ENCODE measurements around the gene TUBB4B. TPM values are rescaled to one million over a fixed set of nuclear protein-coding genes. Genes with fewer than 3 reads are reported as not detected.

The TUBB4B gene
- total and polyA plus RNA-seq, 2 experiments from 2014 or later = 159 to 373 TPM

DNA sequence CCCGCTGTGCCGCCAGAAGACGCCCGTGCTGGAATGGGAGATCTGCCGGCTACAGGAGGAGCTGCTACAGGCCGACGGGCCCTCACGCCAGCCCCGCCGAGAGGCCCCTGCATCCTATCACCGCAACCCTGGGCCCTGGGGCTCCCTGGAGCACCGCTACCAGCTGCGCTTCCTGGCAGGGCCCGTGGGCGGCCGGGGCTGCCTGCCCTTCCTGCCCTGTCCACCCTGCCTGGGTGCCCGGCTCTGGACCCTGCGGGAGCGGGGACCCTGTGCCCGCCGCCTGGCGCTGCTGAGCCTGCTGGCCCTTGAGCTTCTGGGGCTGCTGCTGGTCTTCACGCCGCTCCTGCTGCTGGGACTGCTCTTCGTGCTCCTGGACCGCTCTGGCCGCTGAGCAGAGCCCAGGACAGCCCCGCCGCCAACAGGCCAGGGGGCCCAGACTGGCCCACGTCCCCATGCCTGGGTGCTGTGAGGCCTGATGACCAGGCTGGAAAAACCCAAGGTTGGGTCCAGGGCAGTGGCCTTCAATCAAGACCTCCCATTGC is 22.8 kb upstream of the TUBB4B start:
- Histone ChIP-seq H3K79me2 (ENCODE audit: insufficient read depth) (no peaks in the 10 kb centered on the region), H3K4me3 (no peak overlapping the region), H2AFZ (no peak overlapping the region), H3K36me3 (ENCODE audit: low read depth) (no peaks in the 10 kb centered on the region), H3K27ac (no peak overlapping the region), H3K9me3 (ENCODE audit: low read depth) (no peaks in the 10 kb centered on the region), H3K4me1 (ENCODE audit: insufficient read depth) (peaks cover 13% of the 10 kb centered on the region), H3F3A (ENCODE audit: insufficient read depth) (no peaks in the 10 kb centered on the region), H3K4me2 (ENCODE audit: unreplicated experiment) (no peak overlapping the region), H3K27me3 (replicated peaks; ENCODE audit: insufficient read depth) (no peaks in the 10 kb centered on the region), H4K20me1 (ENCODE audit: insufficient read depth) (no peaks in the 10 kb centered on the region), H3K9ac (no peak overlapping the region), H3K9me2 (ENCODE audit: insufficient read depth) (no peaks in the 10 kb centered on the region)
- DNase-seq = no peak
- in situ Hi-C loops (cut with MboI) = loop anchor here (10.0 kb wide), 1 partner anchor 93 kb away; no protein-coding TSS in a partner anchor
- TF ChIP-seq EZH2 (IDR thresholded peaks at IDR 0.05; ENCODE audit: insufficient read depth, poor library complexity, severe bottlenecking) (no peak), EZH2phosphoT487 (IDR thresholded peaks at IDR 0.05; ENCODE audit: insufficient read depth, low read depth) (no peak)
- 85 to 89% methylated on average over 23 to 28 of the region's 30 CpGs for WGBS, 2 experiments (ENCODE audit: low coverage in 1 of 2, low lambda C conversion rate in 2 of 2, missing lambda C conversion rate in 2 of 2)

DNA sequence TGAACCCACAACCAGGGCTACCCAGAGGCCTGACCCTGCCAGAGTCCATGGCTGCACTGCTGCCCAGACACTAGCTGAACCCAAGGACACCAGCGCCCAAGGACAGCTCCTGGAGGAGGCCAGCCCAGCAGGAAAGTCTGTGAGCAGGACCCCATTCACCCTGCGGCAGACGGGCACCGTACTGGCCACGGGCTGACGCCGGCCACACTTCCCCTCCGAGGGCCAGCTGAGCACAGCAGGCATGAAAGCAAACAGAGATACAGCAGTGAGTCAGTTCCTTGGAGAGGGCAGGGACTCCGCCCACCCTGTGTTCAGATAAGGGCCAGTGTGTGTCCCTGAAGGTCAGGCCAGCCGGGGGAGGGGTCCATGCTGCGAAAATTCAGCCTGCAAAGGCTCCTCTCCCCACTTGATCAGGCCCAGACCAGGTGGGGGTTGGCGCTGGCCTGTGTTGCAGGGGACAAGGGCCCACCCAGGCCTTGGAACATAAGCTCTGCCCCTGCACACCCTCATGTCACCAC is 22.3 kb upstream of the TUBB4B start:
- no peaks in the 10 kb centered on the region for H3K27me3 ChIP-seq (replicated peaks; ENCODE audit: insufficient read depth)
- no peaks in the 10 kb centered on the region for H3K36me3 ChIP-seq (ENCODE audit: low read depth)
- H3K9me2 ChIP-seq (ENCODE audit: insufficient read depth) = no peaks in the 10 kb centered on the region
- H3K9ac ChIP-seq = no peak overlapping the region
- in situ Hi-C loops (cut with MboI) = loop anchor here (10.0 kb wide), 1 partner anchor 94 kb away; no protein-coding TSS in a partner anchor
- no peaks in the 10 kb centered on the region for H3K9me3 ChIP-seq (ENCODE audit: low read depth)
- no peaks in the 10 kb centered on the region for H3K79me2 ChIP-seq (ENCODE audit: insufficient read depth)
- 75 to 85% methylated on average over 12 of the region's 12 CpGs for WGBS, 2 experiments (ENCODE audit: low coverage in 1 of 2, low lambda C conversion rate in 2 of 2, missing lambda C conversion rate in 2 of 2)
- no peak overlapping the region for H3K4me2 ChIP-seq (ENCODE audit: unreplicated experiment)
- H2AFZ ChIP-seq = no peak overlapping the region
- no peak overlapping the region for H3K4me3 ChIP-seq
- no peak for TF ChIP-seq EZH2 (IDR thresholded peaks at IDR 0.05; ENCODE audit: insufficient read depth, poor library complexity, severe bottlenecking)
- TF ChIP-seq EZH2phosphoT487 (IDR thresholded peaks at IDR 0.05; ENCODE audit: insufficient read depth, low read depth) = no peak
- no peaks in the 10 kb centered on the region for H4K20me1 ChIP-seq (ENCODE audit: insufficient read depth)
- no peak overlapping the region for H3K27ac ChIP-seq
- peaks cover 13% of the 10 kb centered on the region for H3K4me1 ChIP-seq (ENCODE audit: insufficient read depth)
- peak; percentile 53 for DNase-seq
- H3F3A ChIP-seq (ENCODE audit: insufficient read depth) = no peaks in the 10 kb centered on the region

DNA sequence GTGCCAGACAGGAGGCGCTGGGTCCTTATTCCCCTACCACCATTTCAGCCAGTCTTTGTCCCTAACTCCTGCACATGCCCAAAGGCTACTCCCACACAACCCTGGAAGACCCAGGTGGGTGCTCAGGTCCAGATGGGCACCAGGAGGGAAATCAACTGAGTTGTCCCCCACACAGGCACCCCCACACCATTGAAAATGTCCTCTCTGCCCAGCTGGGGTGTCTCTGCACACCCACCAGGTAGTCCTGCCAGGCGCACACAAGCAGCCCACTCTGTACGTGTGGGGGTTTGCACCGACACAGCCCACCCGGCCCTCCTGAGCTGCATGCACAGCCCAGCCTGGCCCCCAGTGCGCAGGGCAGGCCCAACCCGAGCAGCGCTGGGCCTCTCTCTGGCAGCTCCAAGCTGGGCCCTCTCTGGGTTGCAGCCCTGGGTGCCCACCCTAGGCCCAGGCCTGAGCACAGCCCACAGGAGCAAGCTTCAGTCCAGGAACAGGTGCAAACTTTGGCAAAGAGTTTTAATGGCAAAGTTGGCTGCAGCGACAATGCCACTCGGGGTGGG is 21.2 kb upstream of the TUBB4B start:
- in situ Hi-C loops (cut with MboI) = loop anchor here (10.0 kb wide), 1 partner anchor 95 kb away; no protein-coding TSS in a partner anchor
- Histone ChIP-seq H3F3A (ENCODE audit: insufficient read depth) (no peaks in the 10 kb centered on the region), H3K27me3 (replicated peaks; ENCODE audit: insufficient read depth) (no peaks in the 10 kb centered on the region), H3K9me3 (ENCODE audit: low read depth) (no peaks in the 10 kb centered on the region), H3K79me2 (ENCODE audit: insufficient read depth) (no peaks in the 10 kb centered on the region), H3K9me2 (ENCODE audit: insufficient read depth) (no peaks in the 10 kb centered on the region), H3K27ac (no peak overlapping the region), H3K9ac (no peak overlapping the region), H3K36me3 (ENCODE audit: low read depth) (no peaks in the 10 kb centered on the region), H3K4me2 (ENCODE audit: unreplicated experiment) (no peak overlapping the region), H4K20me1 (ENCODE audit: insufficient read depth) (no peaks in the 10 kb centered on the region), H3K4me1 (ENCODE audit: insufficient read depth) (peaks cover 16% of the 10 kb centered on the region), H3K4me3 (no peak overlapping the region), H2AFZ (no peak overlapping the region)
- 95 to 98% methylated on average over 7 to 10 of the region's 10 CpGs for WGBS, 2 experiments (ENCODE audit: low coverage in 1 of 2, low lambda C conversion rate in 2 of 2, missing lambda C conversion rate in 2 of 2)
- no peak for DNase-seq
- TF ChIP-seq EZH2 (IDR thresholded peaks at IDR 0.05; ENCODE audit: insufficient read depth, poor library complexity, severe bottlenecking) (no peak), EZH2phosphoT487 (IDR thresholded peaks at IDR 0.05; ENCODE audit: insufficient read depth, low read depth) (no peak)

DNA sequence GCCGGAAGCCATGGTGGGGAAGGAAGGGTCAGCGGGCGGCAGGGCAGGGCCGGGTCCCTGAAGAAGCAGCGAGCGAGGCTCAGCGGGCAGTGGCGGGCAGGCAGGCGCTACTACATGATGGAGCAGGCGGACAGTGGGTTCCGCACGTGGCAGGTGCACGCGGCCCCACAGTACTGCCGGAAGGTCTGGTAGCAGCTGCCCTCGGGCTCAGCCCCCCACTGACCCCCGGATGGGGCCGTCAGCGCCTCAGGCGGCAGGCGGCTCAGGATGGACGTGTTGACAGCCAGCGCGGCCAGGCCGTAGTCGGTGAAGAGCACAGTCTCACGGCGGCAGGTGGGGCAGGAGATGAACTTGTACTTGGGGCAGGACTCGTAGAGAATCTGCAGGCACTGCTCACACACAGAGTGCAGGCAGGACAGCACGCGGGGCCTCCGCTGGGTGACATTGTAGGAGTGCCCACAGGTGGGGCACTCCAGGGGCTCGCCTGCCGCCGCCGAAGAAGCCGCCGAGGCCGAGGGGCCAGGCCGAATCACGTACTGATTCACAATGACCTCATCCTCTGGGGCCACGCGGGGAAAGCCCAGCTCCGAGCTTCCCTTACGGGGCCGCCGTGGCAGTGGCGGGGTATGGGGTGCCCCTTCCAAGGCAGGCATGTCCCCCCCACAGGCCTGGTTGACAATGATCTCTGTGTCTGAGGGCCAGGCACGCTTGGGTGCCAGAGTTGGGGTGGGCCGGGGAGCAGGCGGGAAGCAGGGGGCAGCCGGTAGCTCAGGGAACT is 20.6 kb upstream of the TUBB4B start:
- Histone ChIP-seq H3K4me1 (ENCODE audit: insufficient read depth) (peaks cover 16% of the 10 kb centered on the region), H3K79me2 (ENCODE audit: insufficient read depth) (no peaks in the 10 kb centered on the region), H3K9ac (no peak overlapping the region), H3K9me3 (ENCODE audit: low read depth) (no peaks in the 10 kb centered on the region), H3K4me3 (no peak overlapping the region), H3K36me3 (ENCODE audit: low read depth) (no peaks in the 10 kb centered on the region), H4K20me1 (ENCODE audit: insufficient read depth) (no peaks in the 10 kb centered on the region), H3K4me2 (ENCODE audit: unreplicated experiment) (no peak overlapping the region), H3F3A (ENCODE audit: insufficient read depth) (no peaks in the 10 kb centered on the region), H3K27ac (no peak overlapping the region), H3K27me3 (replicated peaks; ENCODE audit: insufficient read depth) (no peaks in the 10 kb centered on the region), H3K9me2 (ENCODE audit: insufficient read depth) (no peaks in the 10 kb centered on the region), H2AFZ (no peak overlapping the region)
- in situ Hi-C loops (cut with MboI) = no loop called here
- WGBS, 2 experiments (ENCODE audit: low coverage in 1 of 2, low lambda C conversion rate in 2 of 2, missing lambda C conversion rate in 2 of 2) = 93 to 94% methylated on average over 44 to 51 of the region's 52 CpGs
- no peak for DNase-seq
- TF ChIP-seq EZH2phosphoT487 (IDR thresholded peaks at IDR 0.05; ENCODE audit: insufficient read depth, low read depth) (no peak), EZH2 (IDR thresholded peaks at IDR 0.05; ENCODE audit: insufficient read depth, poor library complexity, severe bottlenecking) (no peak)
